CD4-positive, CD25-positive, alpha-beta regulatory T cell (primary cell): ENCODE data around the gene RNF123. TPM values are rescaled to one million over a fixed set of nuclear protein-coding genes. Genes with fewer than 3 reads are reported as not detected.
"Not testable (repeated sequence)": the region's sequence is repeated elsewhere in the genome, so short reads cannot be mapped to it uniquely, and the experiment has no call there.

Source experiments
- ATAC-seq, 2 donors: fragments of 150-1000 bp; cut with Tn5 transposase; one replicate each; pipeline ENCODE4 v1.10.0; 2021; ENCODE audit warnings: low read depth in 2 of 2, moderate number of reproducible peaks in 2 of 2, moderate library complexity in 1 of 2
- DNase-seq, 3 donors: peaks; one replicate each; pipeline versions ENCODE4 v3.0.0 to v3.0.0-alpha.2; 2012 to 2022; ENCODE audit warnings: mixed read lengths in 1 of 3
- H3K27ac ChIP-seq: one replicate; pipeline ENCODE4 v1.7.0; 2013; ENCODE audit warnings: mild to moderate bottlenecking, low read length; ENCODE audit not compliant: insufficient read depth, poor library complexity, severe bottlenecking
- H3K27me3 ChIP-seq: one replicate; pipeline ENCODE4 v1.7.0; 2013; ENCODE audit warnings: low read length; ENCODE audit not compliant: control insufficient read depth, insufficient read depth
- H3K36me3 ChIP-seq: one replicate; pipeline ENCODE4 v1.7.0; 2013; ENCODE audit warnings: mild to moderate bottlenecking, low read length, moderate library complexity; ENCODE audit not compliant: control insufficient read depth, insufficient read depth
- H3K4me1 ChIP-seq: 2 replicates; pipeline ENCODE4 v1.7.0; 2013; ENCODE audit warnings: mild to moderate bottlenecking, low read length; ENCODE audit not compliant: insufficient read depth, control insufficient read depth, poor library complexity, severe bottlenecking
- H3K4me3 ChIP-seq: one replicate; pipeline ENCODE4 v1.7.0; 2013; ENCODE audit warnings: low read depth, mild to moderate bottlenecking, low read length, moderate library complexity
- H3K9me3 ChIP-seq, 2 experiments: 1 replicate in 1 of 2; 2 replicates in 1 of 2; pipeline ENCODE4 v1.7.0; 2013; ENCODE audit warnings: low read length in 2 of 2, mild to moderate bottlenecking in 1 of 2, moderate library complexity in 1 of 2; ENCODE audit not compliant: control insufficient read depth in 2 of 2
- H3K27ac Mint-ChIP-seq, 3 donors: one replicate each; pipeline ENCODE4 v1.8.0; 2020 to 2022; ENCODE audit warnings: mild to moderate bottlenecking in 3 of 3, mixed read lengths in 3 of 3, moderate library complexity in 2 of 3
- H3K27me3 Mint-ChIP-seq: one replicate; pipeline ENCODE4 v1.8.0; 2022; ENCODE audit warnings: mild to moderate bottlenecking, mixed read lengths
- H3K36me3 Mint-ChIP-seq: one replicate; pipeline ENCODE4 v1.8.0; 2020; ENCODE audit warnings: mixed read lengths
- H3K4me1 Mint-ChIP-seq, 4 donors: one replicate each; pipeline ENCODE4 v1.8.0; 2020 to 2022; ENCODE audit warnings: mixed read lengths in 4 of 4, mild to moderate bottlenecking in 1 of 4
- H3K4me3 Mint-ChIP-seq, 4 donors: one replicate each; pipeline ENCODE4 v1.8.0; 2020 to 2022; ENCODE audit warnings: mild to moderate bottlenecking in 4 of 4, mixed read lengths in 4 of 4, moderate library complexity in 3 of 4
- H3K9me3 Mint-ChIP-seq, 7 donors: one replicate each; pipeline ENCODE4 v1.8.0; 2020 to 2022; ENCODE audit warnings: mixed read lengths in 7 of 7, mild to moderate bottlenecking in 3 of 7, moderate library complexity in 2 of 7
- polyA plus RNA-seq, 4 donors: library from polyadenylated mRNA; unstranded; fragments of 300-500 nt; fragmentation: Illumina TruSeq; gene quantifications; one replicate each; pipeline ENCODE4 v1.2.3, GENCODE V29; 2021
- total RNA-seq: library from RNA; stranded (reverse); gene quantifications from one replicate; pipeline ENCODE4 v1.2.3, GENCODE V29; 2022

The RNF123 gene
- total and polyA plus RNA-seq, 5 donors from 2014 or later, result 9.8 to 47.1 (median 13.6) TPM

DNA sequence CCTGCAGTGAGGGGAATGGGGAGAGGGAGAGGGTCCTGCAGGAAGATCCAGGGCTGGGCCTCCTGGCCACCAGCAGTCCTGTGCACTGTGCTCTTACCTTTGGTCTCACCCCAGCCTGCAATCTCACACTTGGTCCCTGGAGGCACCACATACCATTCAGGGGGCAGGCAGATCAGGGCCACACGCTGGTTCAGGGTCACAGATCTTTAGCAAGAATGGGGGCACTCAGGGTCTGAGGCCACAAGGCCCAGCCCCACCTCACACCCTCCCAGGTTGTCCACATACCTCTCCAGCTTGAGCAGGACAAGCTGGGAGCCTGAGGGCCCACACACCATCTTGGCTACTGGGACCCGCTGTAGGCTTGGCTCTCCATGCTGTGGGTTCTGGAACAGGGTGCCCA is 4.9 kb upstream of the RNF123 start:
- peaks cover 11% of the 10 kb centered on the region for H3K36me3 Mint-ChIP-seq
- peaks cover 4 to 25% (median 9%) of the 10 kb centered on the region in 4 donors for H3K4me1 Mint-ChIP-seq
- ATAC-seq, H3K9me3 Mint-ChIP-seq, H3K4me3 ChIP-seq, H3K27ac ChIP-seq, DNase-seq, H3K27me3 ChIP-seq, H3K9me3 ChIP-seq, H3K27ac Mint-ChIP-seq: not testable (repeated sequence)
- peaks cover 20% of the 10 kb centered on the region for H3K4me1 ChIP-seq
- H3K4me3 Mint-ChIP-seq, result peak overlapping the region in 1 of 4 donors; percentile 38
- peaks cover 44% of the 10 kb centered on the region for H3K36me3 ChIP-seq
- peaks cover 13% of the 10 kb centered on the region for H3K27me3 Mint-ChIP-seq

DNA sequence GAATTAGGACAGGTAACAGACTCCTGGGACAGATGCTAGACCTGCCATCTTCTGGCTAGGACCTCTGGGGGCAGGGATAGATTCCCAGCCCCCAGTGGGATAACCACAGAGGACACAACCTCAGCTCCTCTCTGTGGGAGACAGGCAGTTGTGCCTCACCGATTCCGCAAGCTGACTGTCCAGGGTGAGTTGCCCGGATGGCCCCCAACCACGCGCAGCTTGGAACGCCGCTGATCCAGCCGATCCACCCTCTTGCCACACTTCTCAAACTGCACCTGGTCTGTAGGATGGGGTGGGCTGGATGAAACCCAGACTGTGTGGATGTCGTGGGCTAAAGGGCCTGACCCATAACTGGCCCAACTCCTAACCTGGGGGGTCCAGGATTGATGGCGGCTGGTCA is 4.3 kb upstream of the RNF123 start:
- Mint-ChIP-seq H3K4me1 (peaks cover 0 to 27% (median 12%) of the 10 kb centered on the region in 4 donors), H3K27me3 (peaks cover 16% of the 10 kb centered on the region), H3K4me3 (peak overlapping the region in 2 of 4 donors; percentile 38 to 85)
- H3K27ac ChIP-seq, DNase-seq, H3K27ac Mint-ChIP-seq, H3K9me3 ChIP-seq, H3K27me3 ChIP-seq, ATAC-seq, H3K9me3 Mint-ChIP-seq, H3K4me3 ChIP-seq, H3K36me3 Mint-ChIP-seq: not testable (repeated sequence)
- Histone ChIP-seq H3K4me1 (peaks cover 25% of the 10 kb centered on the region), H3K36me3 (peaks cover 38% of the 10 kb centered on the region)

DNA sequence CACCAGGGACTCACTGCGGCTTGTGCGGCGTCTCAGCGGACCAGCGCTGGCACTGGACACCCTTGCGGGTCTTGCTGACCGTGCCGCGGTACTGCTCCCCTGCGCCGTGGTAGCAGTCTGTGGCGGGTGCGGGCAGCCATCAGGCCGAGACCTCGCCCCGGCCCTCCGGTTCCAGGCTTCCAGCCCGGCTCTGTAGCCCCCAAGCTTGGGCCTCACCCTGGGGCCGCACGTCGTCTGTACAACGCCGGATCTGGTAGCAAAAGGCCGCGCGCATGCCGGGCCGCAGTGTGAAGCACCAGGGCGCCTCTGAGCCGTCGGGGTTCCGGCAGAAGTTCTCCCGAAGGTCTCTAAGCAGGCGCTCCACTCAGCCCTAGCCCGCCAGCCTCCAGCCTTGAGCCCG is 3.5 kb upstream of the RNF123 start:
- not testable (repeated sequence) for H3K9me3 Mint-ChIP-seq

DNA sequence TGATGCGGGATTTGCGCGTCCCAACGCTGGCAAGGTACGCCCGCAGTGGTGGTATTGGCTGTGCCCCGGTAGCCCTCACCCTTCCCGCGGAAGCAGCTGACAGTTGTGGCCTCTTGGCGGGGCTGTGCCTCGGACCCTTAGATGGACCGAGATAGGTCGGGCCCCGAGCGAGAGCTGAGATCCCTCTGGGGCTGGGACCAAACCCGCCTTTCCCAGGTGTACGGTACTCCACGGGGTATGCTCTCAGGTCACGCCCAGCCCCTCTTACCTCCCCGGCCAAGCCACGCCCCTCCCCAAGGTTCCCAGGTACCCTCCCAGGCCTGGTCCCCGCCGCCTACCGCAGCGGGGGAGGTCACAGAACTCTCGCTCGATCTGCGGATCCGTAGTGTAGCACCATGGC is 3.0 kb upstream of the RNF123 start:
- not testable (repeated sequence) for H3K9me3 ChIP-seq, H3K27ac ChIP-seq, H3K36me3 Mint-ChIP-seq, H3K9me3 Mint-ChIP-seq, H3K27me3 ChIP-seq, H3K4me3 ChIP-seq, H3K27ac Mint-ChIP-seq, ATAC-seq
- Histone ChIP-seq H3K4me1 (peaks cover 36% of the 10 kb centered on the region), H3K36me3 (peaks cover 26% of the 10 kb centered on the region)
- DNase-seq, result peak in 2 of 3 donors; percentile 29 to 42
- Mint-ChIP-seq H3K4me1 (peaks cover 4 to 39% (median 19%) of the 10 kb centered on the region in 4 donors), H3K4me3 (peak overlapping the region in 3 of 4 donors; percentile 64 to 82 (median 71)), H3K27me3 (peaks cover 16% of the 10 kb centered on the region)

More for the DNA sequence above, 3.5 kb upstream of the RNF123 start:
- H3K4me3 ChIP-seq, H3K27me3 ChIP-seq, H3K36me3 Mint-ChIP-seq, H3K27ac Mint-ChIP-seq, H3K9me3 ChIP-seq, ATAC-seq, DNase-seq, H3K27ac ChIP-seq: not testable (repeated sequence)
- H3K4me1 Mint-ChIP-seq, result peaks cover 4 to 34% (median 17%) of the 10 kb centered on the region in 4 donors
- H3K4me1 ChIP-seq, result peaks cover 32% of the 10 kb centered on the region
- H3K4me3 Mint-ChIP-seq, result peak overlapping the region in 1 of 4 donors; percentile 85
- H3K27me3 Mint-ChIP-seq, result peaks cover 16% of the 10 kb centered on the region
- H3K36me3 ChIP-seq, result peaks cover 31% of the 10 kb centered on the region

DNA sequence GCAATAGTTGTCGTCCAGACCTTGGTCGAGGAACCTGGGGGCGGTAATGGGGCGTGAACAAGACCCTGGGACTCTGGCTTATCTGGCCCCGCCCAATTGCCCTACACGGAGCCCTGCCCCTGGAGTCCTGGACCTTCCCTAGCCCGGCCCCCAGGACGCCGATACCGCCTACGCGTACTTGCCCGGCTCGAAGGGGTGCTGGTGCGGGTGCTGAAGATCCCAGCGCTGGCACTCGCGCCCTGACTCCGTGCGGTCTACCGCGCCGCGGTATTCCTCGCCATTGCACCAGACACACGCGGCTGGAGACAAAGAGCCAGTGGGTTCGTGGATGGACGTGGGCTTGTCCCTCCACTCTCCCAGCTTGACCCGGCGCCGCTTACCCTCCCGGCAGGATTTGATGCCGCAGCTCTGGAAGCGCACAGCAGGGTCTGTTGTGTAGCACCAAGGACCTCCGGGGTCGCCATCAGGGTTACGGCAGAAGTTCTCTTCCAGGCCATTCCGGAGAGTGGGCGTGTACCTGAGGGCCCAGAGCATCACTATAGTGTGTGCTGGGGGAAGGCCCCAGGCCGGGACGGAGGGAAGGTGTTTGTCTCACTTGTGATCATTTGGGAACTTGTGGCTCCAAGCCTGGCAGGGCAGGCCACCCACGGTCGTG is 2.5 kb upstream of the RNF123 start:
- H3K27me3 ChIP-seq, ATAC-seq, H3K27ac Mint-ChIP-seq: not testable (repeated sequence)

DNA sequence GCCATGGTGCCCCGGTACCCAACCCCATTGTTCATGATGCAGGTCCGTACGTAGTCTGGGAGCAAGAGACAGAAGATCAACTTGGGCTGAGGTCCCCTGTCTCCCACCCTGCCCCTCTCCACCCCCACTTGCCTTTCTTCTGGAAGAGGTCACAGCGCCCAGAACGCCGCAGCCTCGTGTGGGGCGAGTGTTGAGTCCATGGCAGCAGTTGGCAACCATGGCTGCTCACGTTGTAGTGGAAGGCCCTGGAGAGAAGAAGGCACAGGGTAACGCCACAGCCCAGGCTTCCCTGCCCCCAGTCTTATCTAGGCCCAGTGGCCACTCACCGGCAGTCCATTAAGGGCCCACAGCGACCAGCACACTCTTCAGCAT is 1.9 kb upstream of the RNF123 start:
- not testable (repeated sequence) for DNase-seq, H3K27ac ChIP-seq, H3K36me3 Mint-ChIP-seq, H3K9me3 Mint-ChIP-seq, H3K9me3 ChIP-seq, H3K27me3 ChIP-seq, H3K4me3 ChIP-seq, H3K27ac Mint-ChIP-seq, ATAC-seq
- Histone ChIP-seq H3K4me1 (peaks cover 36% of the 10 kb centered on the region), H3K36me3 (peaks cover 15% of the 10 kb centered on the region)
- peaks cover 16% of the 10 kb centered on the region for H3K27me3 Mint-ChIP-seq
- H3K4me3 Mint-ChIP-seq, result peak overlapping the region in 3 of 4 donors; percentile 54 to 64 (median 60)
- H3K4me1 Mint-ChIP-seq, result peaks cover 4 to 43% (median 21%) of the 10 kb centered on the region in 4 donors

More for the DNA sequence above, 2.5 kb upstream of the RNF123 start:
- H3K36me3 Mint-ChIP-seq, H3K9me3 ChIP-seq, H3K9me3 Mint-ChIP-seq, H3K27ac ChIP-seq, H3K4me3 ChIP-seq: not testable (repeated sequence)
- peak in 2 of 3 donors; percentile 34 to 40 for DNase-seq
- peaks cover 16% of the 10 kb centered on the region for H3K27me3 Mint-ChIP-seq
- peak overlapping the region; percentile 54 to 71 (median 62) for H3K4me3 Mint-ChIP-seq
- H3K4me1 Mint-ChIP-seq, result peaks cover 4 to 42% (median 19%) of the 10 kb centered on the region in 4 donors
- H3K4me1 ChIP-seq, result peaks cover 36% of the 10 kb centered on the region
- peaks cover 21% of the 10 kb centered on the region for H3K36me3 ChIP-seq

DNA sequence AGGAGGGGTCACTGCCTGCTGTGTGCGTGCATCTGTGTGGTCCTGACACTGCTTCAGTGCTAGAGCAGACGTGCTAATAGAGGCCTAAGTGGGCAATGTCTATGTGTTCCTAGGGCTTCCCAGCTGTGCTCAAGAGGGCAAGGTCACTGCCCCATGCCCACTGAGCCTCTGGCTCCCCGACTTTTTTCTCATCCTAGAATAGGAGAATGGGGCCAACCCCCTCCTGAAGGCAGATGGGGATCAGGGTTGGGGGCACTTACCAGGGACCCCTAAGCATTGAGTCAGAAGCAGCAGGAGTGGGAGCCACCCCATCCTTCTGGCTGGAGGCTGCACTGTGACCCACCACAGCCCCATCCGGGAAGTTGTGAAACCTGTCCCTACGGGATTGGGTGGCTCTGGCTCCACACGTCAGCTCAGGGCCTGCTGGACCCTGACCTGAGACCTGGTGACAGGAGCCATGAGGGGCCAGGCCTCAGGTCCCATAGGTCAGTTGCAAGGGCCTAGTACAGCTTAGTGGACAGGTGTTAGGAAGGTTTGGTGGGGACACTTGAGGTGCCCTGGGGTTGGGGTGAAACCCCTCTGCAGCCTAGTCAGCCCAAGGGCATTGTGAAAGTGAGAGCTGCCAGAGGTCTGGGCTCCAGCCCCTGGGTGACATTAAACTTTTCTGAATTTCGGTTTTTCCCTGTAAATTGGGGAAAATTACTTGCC is 865 bp upstream of the RNF123 start:
- peaks cover 7 to 47% (median 25%) of the 10 kb centered on the region in 4 donors for H3K4me1 Mint-ChIP-seq
- H3K4me3 Mint-ChIP-seq, result peak overlapping the region; percentile 96 to 98 (median 98)
- not testable (repeated sequence) for H3K36me3 Mint-ChIP-seq, H3K9me3 Mint-ChIP-seq, H3K27me3 ChIP-seq, DNase-seq, ATAC-seq, H3K36me3 ChIP-seq, H3K9me3 ChIP-seq
- H3K27me3 Mint-ChIP-seq, result peaks cover 16% of the 10 kb centered on the region
- H3K27ac ChIP-seq, result peak overlapping the region; percentile 74
- H3K4me1 ChIP-seq, result peaks cover 36% of the 10 kb centered on the region
- H3K27ac Mint-ChIP-seq, result peak overlapping the region in 2 of 3 donors; percentile 94 to 95
- H3K4me3 ChIP-seq, result peak overlapping the region; percentile 77
